ENCODE data around the gene RUSC1.
"Not testable (repeated sequence)": the region's sequence is repeated elsewhere in the genome, so short reads cannot be mapped to it uniquely, and the experiment has no call there.

RUSC1 gene

DNA sequence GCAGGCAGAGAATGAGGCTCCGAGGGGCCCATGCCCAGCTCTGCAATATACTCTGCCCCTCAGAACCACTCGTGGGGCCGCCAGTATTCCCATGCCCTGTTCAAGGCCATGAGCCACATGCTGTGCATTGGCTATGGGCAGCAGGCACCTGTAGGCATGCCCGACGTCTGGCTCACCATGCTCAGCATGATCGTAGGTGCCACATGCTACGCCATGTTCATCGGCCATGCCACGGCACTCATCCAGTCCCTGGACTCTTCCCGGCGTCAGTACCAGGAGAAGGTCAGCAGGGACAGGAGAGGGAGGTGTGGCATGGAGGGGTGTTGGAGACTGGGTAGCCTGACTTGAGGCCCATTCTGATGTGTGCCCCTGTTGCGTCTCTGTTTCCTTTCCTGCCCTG is 36.2 kb upstream of the RUSC1 start:
- H3K36me3 ChIP-seq (ENCODE audit: insufficient read depth, low read length), result no peaks in the 10 kb centered on the region
- no peaks in the 10 kb centered on the region for H3K4me1 ChIP-seq (ENCODE audit: insufficient read depth, low read length)
- no peak overlapping the region for H3K9ac ChIP-seq (ENCODE audit: low read length)

GRCh38 chr1:155285063-155285462 is 35.6 kb upstream of the RUSC1 start:
- H3K4me3 ChIP-seq (ENCODE audit: low read depth in 1 of 2, low read length in 2 of 2), result no peak overlapping the region
- no peaks in the 10 kb centered on the region for H3K4me1 ChIP-seq (ENCODE audit: insufficient read depth, low read length)
- H3K9me3 ChIP-seq (ENCODE audit: low read length), result no peaks in the 10 kb centered on the region
- H3K27me3 ChIP-seq (ENCODE audit: control insufficient read depth in 1 of 2, insufficient read depth in 2 of 2, low read length in 2 of 2), result no peaks in the 10 kb centered on the region
- no peak overlapping the region for H3K27ac ChIP-seq (ENCODE audit: low read depth, low read length)
- H3K9ac ChIP-seq (ENCODE audit: low read length), result no peak overlapping the region
- no peaks in the 10 kb centered on the region for H3K36me3 ChIP-seq (ENCODE audit: insufficient read depth, low read length)

More for the DNA sequence above, 36.2 kb upstream of the RUSC1 start:
- no peak overlapping the region for H3K4me3 ChIP-seq (ENCODE audit: low read depth in 1 of 2, low read length in 2 of 2)
- no peak overlapping the region for H3K27ac ChIP-seq (ENCODE audit: low read depth, low read length)
- no peaks in the 10 kb centered on the region for H3K27me3 ChIP-seq (ENCODE audit: control insufficient read depth in 1 of 2, insufficient read depth in 2 of 2, low read length in 2 of 2)
- no peaks in the 10 kb centered on the region for H3K9me3 ChIP-seq (ENCODE audit: low read length)

DNA sequence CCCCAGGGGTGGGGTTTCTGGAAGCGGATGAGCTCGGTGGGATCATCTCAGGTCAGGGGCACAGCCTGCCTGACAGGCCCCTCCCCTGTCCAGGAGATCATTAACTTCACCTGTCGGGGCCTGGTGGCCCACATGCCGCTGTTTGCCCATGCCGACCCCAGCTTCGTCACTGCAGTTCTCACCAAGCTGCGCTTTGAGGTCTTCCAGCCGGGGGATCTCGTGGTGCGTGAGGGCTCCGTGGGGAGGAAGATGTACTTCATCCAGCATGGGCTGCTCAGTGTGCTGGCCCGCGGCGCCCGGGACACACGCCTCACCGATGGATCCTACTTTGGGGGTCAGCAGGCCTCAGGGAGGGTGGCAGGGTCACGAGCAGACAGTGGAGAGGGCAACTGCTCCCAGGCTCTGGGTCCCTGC is 35.1 kb upstream of the RUSC1 start:
- no peaks in the 10 kb centered on the region for H3K9me3 ChIP-seq (ENCODE audit: low read length)
- H3K9ac ChIP-seq (ENCODE audit: low read length), result no peak overlapping the region
- H3K27ac ChIP-seq (ENCODE audit: low read depth, low read length), result no peak overlapping the region
- H3K4me1 ChIP-seq (ENCODE audit: insufficient read depth, low read length), result no peaks in the 10 kb centered on the region
- no peak overlapping the region for H3K4me3 ChIP-seq (ENCODE audit: low read depth in 1 of 2, low read length in 2 of 2)
- H3K27me3 ChIP-seq (ENCODE audit: control insufficient read depth in 1 of 2, insufficient read depth in 2 of 2, low read length in 2 of 2), result no peaks in the 10 kb centered on the region
- no peaks in the 10 kb centered on the region for H3K36me3 ChIP-seq (ENCODE audit: insufficient read depth, low read length)

GRCh38 chr1:155286544-155286943 is 34.1 kb upstream of the RUSC1 start:
- no peaks in the 10 kb centered on the region for H3K9me3 ChIP-seq (ENCODE audit: low read length)
- no peaks in the 10 kb centered on the region for H3K4me1 ChIP-seq (ENCODE audit: insufficient read depth, low read length)
- H3K9ac ChIP-seq (ENCODE audit: low read length), result no peak overlapping the region
- H3K4me3 ChIP-seq (ENCODE audit: low read depth in 1 of 2, low read length in 2 of 2), result no peak overlapping the region
- no peak overlapping the region for H3K27ac ChIP-seq (ENCODE audit: low read depth, low read length)
- H3K27me3 ChIP-seq (ENCODE audit: control insufficient read depth in 1 of 2, insufficient read depth in 2 of 2, low read length in 2 of 2), result no peaks in the 10 kb centered on the region
- no peaks in the 10 kb centered on the region for H3K36me3 ChIP-seq (ENCODE audit: insufficient read depth, low read length)

GRCh38 chr1:155287987-155288543 is 32.6 kb upstream of the RUSC1 start:
- no peaks in the 10 kb centered on the region for H3K36me3 ChIP-seq (ENCODE audit: insufficient read depth, low read length)
- H3K27ac ChIP-seq (ENCODE audit: low read depth, low read length), result no peak overlapping the region

GRCh38 chr1:155291006-155291405 is 29.7 kb upstream of the RUSC1 start:
- H3K36me3 ChIP-seq (ENCODE audit: insufficient read depth, low read length); H3K9ac ChIP-seq (ENCODE audit: low read length); H3K27ac ChIP-seq (ENCODE audit: low read depth, low read length); H3K9me3 ChIP-seq (ENCODE audit: low read length); H3K4me3 ChIP-seq (ENCODE audit: low read depth in 1 of 2, low read length in 2 of 2); H3K4me1 ChIP-seq (ENCODE audit: insufficient read depth, low read length): not testable (repeated sequence)
- H3K27me3 ChIP-seq (ENCODE audit: control insufficient read depth in 1 of 2, insufficient read depth in 2 of 2, low read length in 2 of 2), result peaks cover 9 to 20% of the 10 kb centered on the region in 2 donors

More at GRCh38 chr1:155287987-155288543, 32.6 kb upstream of the RUSC1 start:
- H3K4me3 ChIP-seq (ENCODE audit: low read depth in 1 of 2, low read length in 2 of 2), result no peak overlapping the region
- no peaks in the 10 kb centered on the region for H3K27me3 ChIP-seq (ENCODE audit: control insufficient read depth in 1 of 2, insufficient read depth in 2 of 2, low read length in 2 of 2)
- H3K9ac ChIP-seq (ENCODE audit: low read length), result no peak overlapping the region
- no peaks in the 10 kb centered on the region for H3K9me3 ChIP-seq (ENCODE audit: low read length)
- no peaks in the 10 kb centered on the region for H3K4me1 ChIP-seq (ENCODE audit: insufficient read depth, low read length)

DNA sequence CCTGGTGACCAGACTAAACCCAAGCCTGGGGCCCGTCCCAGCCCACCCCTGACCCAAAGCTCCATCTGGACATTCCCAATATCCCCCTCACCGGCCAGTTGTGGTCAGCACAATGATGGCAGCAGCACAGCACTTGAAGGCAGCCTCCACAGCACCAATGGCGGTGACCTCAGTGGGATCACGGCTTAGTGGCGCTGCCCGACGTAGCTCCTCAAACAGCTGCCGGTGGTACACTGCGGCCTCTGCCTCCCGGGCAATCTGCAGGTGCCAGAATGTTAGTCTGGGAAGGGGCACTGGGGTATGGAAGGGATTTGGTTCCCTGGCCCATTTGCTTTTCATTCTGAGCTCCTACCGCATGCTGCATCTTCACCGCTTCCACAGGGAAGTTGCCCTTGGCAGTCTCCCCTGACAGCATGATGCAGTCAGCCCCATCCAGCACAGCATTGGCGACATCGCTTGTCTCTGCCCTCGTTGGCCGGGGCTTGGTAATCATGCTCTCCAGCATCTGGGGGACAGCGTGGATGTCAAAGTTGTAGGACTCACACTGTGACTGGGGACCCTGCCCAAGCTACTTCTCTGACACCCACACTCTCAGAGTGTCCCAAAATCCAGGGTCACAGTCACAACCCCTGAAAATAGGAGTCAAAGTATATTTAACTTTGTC is 27.5 kb upstream of the RUSC1 start:
- Histone ChIP-seq H3K4me3 (ENCODE audit: low read depth in 1 of 2, low read length in 2 of 2) (no peak overlapping the region), H3K27me3 (ENCODE audit: control insufficient read depth in 1 of 2, insufficient read depth in 2 of 2, low read length in 2 of 2) (peaks cover 11 to 32% of the 10 kb centered on the region in 2 donors), H3K27ac (ENCODE audit: low read depth, low read length) (no peak overlapping the region), H3K9ac (ENCODE audit: low read length) (no peak overlapping the region), H3K9me3 (ENCODE audit: low read length) (no peaks in the 10 kb centered on the region), H3K4me1 (ENCODE audit: insufficient read depth, low read length) (no peaks in the 10 kb centered on the region), H3K36me3 (ENCODE audit: insufficient read depth, low read length) (no peaks in the 10 kb centered on the region)

- peaks cover 11 to 32% of the 10 kb centered on the region in 2 donors for H3K27me3 ChIP-seq (ENCODE audit: control insufficient read depth in 1 of 2, insufficient read depth in 2 of 2, low read length in 2 of 2)
- H3K9ac ChIP-seq (ENCODE audit: low read length), result no peak overlapping the region
- no peaks in the 10 kb centered on the region for H3K36me3 ChIP-seq (ENCODE audit: insufficient read depth, low read length)
- no peaks in the 10 kb centered on the region for H3K4me1 ChIP-seq (ENCODE audit: insufficient read depth, low read length)
- no peaks in the 10 kb centered on the region for H3K9me3 ChIP-seq (ENCODE audit: low read length)
- H3K4me3 ChIP-seq (ENCODE audit: low read depth in 1 of 2, low read length in 2 of 2), result no peak overlapping the region
- H3K27ac ChIP-seq (ENCODE audit: low read depth, low read length), result no peak overlapping the region
Measured at GRCh38 chr1:155294520-155295182, 26.0 kb upstream of the RUSC1 start.

DNA sequence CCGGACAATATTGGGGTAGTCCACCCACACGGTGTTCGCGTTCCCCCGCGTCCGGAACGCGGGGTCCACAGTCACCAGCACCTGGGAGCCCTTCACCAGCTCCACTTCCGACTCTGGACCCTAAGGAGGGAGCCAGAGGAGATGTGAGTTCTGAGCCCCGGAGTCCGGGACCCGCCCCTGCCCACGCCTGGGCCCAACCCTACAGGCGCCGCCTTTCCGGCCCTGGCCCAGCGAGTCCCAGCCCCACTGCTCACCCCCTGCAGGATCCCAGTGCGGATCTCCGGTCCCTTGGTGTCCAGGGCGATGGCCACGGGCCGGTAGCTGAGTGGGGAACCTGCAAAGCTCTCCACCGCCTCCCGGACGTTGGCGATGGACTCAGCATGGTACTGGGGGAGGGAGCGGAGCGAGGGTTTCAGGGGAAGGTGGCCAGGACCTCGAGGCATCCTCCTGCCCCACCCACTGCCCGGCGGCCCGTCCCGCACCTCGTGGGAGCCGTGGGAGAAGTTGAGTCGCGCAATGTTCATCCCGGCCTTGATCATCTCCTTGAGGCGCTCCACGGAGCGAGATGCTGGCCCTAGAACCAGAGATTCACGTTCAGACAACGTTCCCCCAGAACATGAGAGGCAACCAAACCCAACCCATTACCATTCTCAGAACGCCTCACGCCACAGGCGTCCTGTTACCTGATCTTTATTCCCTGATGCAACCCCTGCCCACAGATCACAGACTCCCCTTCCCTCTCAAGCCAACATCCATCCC is 25.3 kb upstream of the RUSC1 start:
- H3K4me3 ChIP-seq (ENCODE audit: low read depth in 1 of 2, low read length in 2 of 2), result no peak overlapping the region
- no peaks in the 10 kb centered on the region for H3K36me3 ChIP-seq (ENCODE audit: insufficient read depth, low read length)
- no peaks in the 10 kb centered on the region for H3K9me3 ChIP-seq (ENCODE audit: low read length)
- H3K27me3 ChIP-seq (ENCODE audit: control insufficient read depth in 1 of 2, insufficient read depth in 2 of 2, low read length in 2 of 2), result peaks cover 11 to 32% of the 10 kb centered on the region in 2 donors
- H3K4me1 ChIP-seq (ENCODE audit: insufficient read depth, low read length), result no peaks in the 10 kb centered on the region
- no peak overlapping the region for H3K27ac ChIP-seq (ENCODE audit: low read depth, low read length)
- H3K9ac ChIP-seq (ENCODE audit: low read length), result no peak overlapping the region

DNA sequence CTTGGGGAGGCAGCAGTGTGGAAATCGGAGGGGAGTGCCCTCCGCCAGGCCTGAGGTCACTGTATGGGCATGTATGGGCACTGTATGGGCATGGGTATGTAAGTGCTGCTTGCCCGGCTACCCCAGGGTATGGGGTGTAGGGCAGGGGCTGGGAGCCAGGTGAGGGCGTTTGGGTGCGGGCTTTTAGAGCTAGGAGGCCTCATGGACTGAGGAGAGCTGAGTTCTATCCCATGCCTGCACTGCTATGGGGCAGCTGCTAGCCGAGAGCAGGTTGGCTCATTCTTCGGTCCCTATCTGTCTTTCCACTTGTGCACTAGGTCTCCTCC is 24.8 kb upstream of the RUSC1 start:
- no peaks in the 10 kb centered on the region for H3K9me3 ChIP-seq (ENCODE audit: low read length)
- H3K4me1 ChIP-seq (ENCODE audit: insufficient read depth, low read length), result no peaks in the 10 kb centered on the region
- H3K36me3 ChIP-seq (ENCODE audit: insufficient read depth, low read length), result no peaks in the 10 kb centered on the region
- no peak overlapping the region for H3K4me3 ChIP-seq (ENCODE audit: low read depth in 1 of 2, low read length in 2 of 2)
- H3K27ac ChIP-seq (ENCODE audit: low read depth, low read length), result no peak overlapping the region
- no peak overlapping the region for H3K9ac ChIP-seq (ENCODE audit: low read length)
- H3K27me3 ChIP-seq (ENCODE audit: control insufficient read depth in 1 of 2, insufficient read depth in 2 of 2, low read length in 2 of 2), result peaks cover 11 to 32% of the 10 kb centered on the region in 2 donors

DNA sequence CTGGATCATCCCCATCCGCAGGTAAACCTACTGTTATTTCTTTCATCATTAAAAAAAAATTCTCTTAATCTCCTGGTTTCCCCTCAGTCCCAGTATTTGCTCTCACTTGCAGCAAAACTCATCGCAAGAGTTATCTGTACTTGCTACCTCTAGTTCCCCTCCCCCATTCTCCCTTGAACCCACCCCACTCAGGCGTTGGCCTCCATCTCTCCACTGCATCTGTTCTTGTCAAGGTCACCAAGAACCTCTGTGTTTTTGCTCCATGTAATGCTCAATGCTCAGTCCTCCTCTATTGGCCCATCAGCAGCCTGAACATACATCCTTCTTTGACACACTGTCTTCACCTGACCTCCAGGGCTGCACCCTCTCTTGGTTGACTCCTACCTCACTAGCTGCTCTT is 24.0 kb upstream of the RUSC1 start:
- H3K9ac ChIP-seq (ENCODE audit: low read length), result no peak overlapping the region
- H3K27me3 ChIP-seq (ENCODE audit: control insufficient read depth in 1 of 2, insufficient read depth in 2 of 2, low read length in 2 of 2), result peaks cover 11 to 32% of the 10 kb centered on the region in 2 donors
- H3K9me3 ChIP-seq (ENCODE audit: low read length), result no peaks in the 10 kb centered on the region
- H3K4me3 ChIP-seq (ENCODE audit: low read depth in 1 of 2, low read length in 2 of 2), result no peak overlapping the region
- no peaks in the 10 kb centered on the region for H3K4me1 ChIP-seq (ENCODE audit: insufficient read depth, low read length)
- H3K27ac ChIP-seq (ENCODE audit: low read depth, low read length), result no peak overlapping the region
- no peaks in the 10 kb centered on the region for H3K36me3 ChIP-seq (ENCODE audit: insufficient read depth, low read length)
